Endothelial cell of umbilical vein (primary cell): Measurements from ENCODE around the gene GPR137. TPM values are rescaled to one million over a fixed set of nuclear protein-coding genes. Genes with fewer than 3 reads are reported as not detected.
A peak's percentile ranks its signal among the peaks of the same experiment; 100 is the strongest.

Experiments used
- BruUV-seq: library from RNA; stranded (reverse); fragments of 400-500 nt; replicated peaks from 2 replicates; lab custom pipeline; 2021; lab: Mats Ljungman, UMichigan
- CTCF ChIA-PET: fragments of 300-600, 350-600 bp; sonication (Branson Sonifier 250); formaldehyde crosslinking; loops from one replicate; lab custom pipeline; 2021; ENCODE audit warnings: antibody characterized with exemption, inconsistent platforms; lab: Charles Lee
- POLR2A ChIA-PET: fragments of 300-600, 350-600 bp; sonication (Branson Sonifier 250); formaldehyde crosslinking; loops from one replicate; lab custom pipeline; 2021; ENCODE audit warnings: antibody characterized with exemption, inconsistent platforms; lab: Charles Lee
- DNase-seq: peaks from one replicate; pipeline ENCODE4 v3.0.0-alpha.2; 2011; ENCODE audit warnings: low read depth, low spot score
- FAIRE-seq: peaks from 2 replicates; lab custom pipeline; 2011; peaks lifted over from hg19 to GRCh38; lab: Jason Lieb, UNC
- H2AFZ ChIP-seq: 2 replicates; pipeline ENCODE4 v1.6.0; 2012; ENCODE audit warnings: low read depth, low read length, control low read depth, inconsistent platforms
- H3K27ac ChIP-seq: 2 replicates; pipeline ENCODE4 v1.5.1; 2011; ENCODE audit warnings: low read depth, mild to moderate bottlenecking, control low read depth, low read length, moderate library complexity; ENCODE audit not compliant: insufficient read depth
- H3K27me3 ChIP-seq, 2 experiments: 2 replicates each; pipeline versions ENCODE4 v1.6.0 to v1.6.1; 2011; ENCODE audit warnings: low read length in 2 of 2, mixed read lengths in 1 of 2; ENCODE audit not compliant: control insufficient read depth in 2 of 2, insufficient read depth in 2 of 2
- H3K36me3 ChIP-seq, 2 experiments: 2 replicates in 1 of 2; 3 replicates in 1 of 2; pipeline ENCODE4 v1.5.1; 2011; ENCODE audit warnings: low read length in 2 of 2, mild to moderate bottlenecking in 1 of 2, moderate library complexity in 1 of 2; ENCODE audit not compliant: control insufficient read depth in 2 of 2, insufficient read depth in 2 of 2; ENCODE audit errors: extremely low read depth in 1 of 2
- H3K4me1 ChIP-seq: 3 replicates; pipeline ENCODE4 v1.5.1; 2011; ENCODE audit warnings: mild to moderate bottlenecking, low read length; ENCODE audit not compliant: control insufficient read depth, insufficient read depth; ENCODE audit errors: extremely low read depth
- H3K4me2 ChIP-seq: 2 replicates; pipeline ENCODE4 v1.6.1; 2011; ENCODE audit warnings: low read length, control low read depth, mixed read lengths; ENCODE audit not compliant: insufficient read depth
- H3K4me3 ChIP-seq, 3 experiments: fragments of 200-600 bp in 1 of 3; sonication (generic), shearing (Covaris generic) in 1 of 3; replicated peaks in 1 of 3; 2 replicates each; pipeline ENCODE4 v1.5.1; 2011 to 2016; ENCODE audit warnings: control low read depth in 3 of 3, low read length in 3 of 3, mild to moderate bottlenecking in 2 of 3, inconsistent platforms in 1 of 3, low read depth in 1 of 3, moderate library complexity in 1 of 3; ENCODE audit not compliant: insufficient read depth in 1 of 3
- H3K79me2 ChIP-seq: 2 replicates; pipeline ENCODE4 v1.6.0; 2012; ENCODE audit warnings: low read length, inconsistent platforms; ENCODE audit not compliant: control insufficient read depth, insufficient read depth
- H3K9ac ChIP-seq: replicated peaks from 2 replicates; pipeline ENCODE3; 2011; ENCODE audit warnings: low read length, control low read depth; ENCODE audit not compliant: insufficient read depth; ENCODE audit errors: extremely low read depth
- H3K9me1 ChIP-seq: replicated peaks from 3 replicates; pipeline ENCODE4 v1.6.0; 2011; ENCODE audit warnings: mild to moderate bottlenecking, low read length; ENCODE audit not compliant: control insufficient read depth, insufficient read depth; ENCODE audit errors: extremely low read depth
- H3K9me3 ChIP-seq: replicated peaks from 2 replicates; pipeline ENCODE4 v1.5.1; 2012; ENCODE audit warnings: low read length, inconsistent platforms; ENCODE audit not compliant: control insufficient read depth, insufficient read depth
- H4K20me1 ChIP-seq: replicated peaks from 2 replicates; pipeline ENCODE3; 2011; ENCODE audit warnings: mild to moderate bottlenecking, low read length; ENCODE audit not compliant: control insufficient read depth, insufficient read depth; ENCODE audit errors: extremely low read depth
- CTCF ChIP-seq, 2 donors: IDR thresholded peaks; 1 replicate in 1 of 2; 2 replicates in 1 of 2; pipeline ENCODE4 v1.5.1; 2011; ENCODE audit warnings: low read length in 2 of 2, mild to moderate bottlenecking in 2 of 2, moderate library complexity in 2 of 2, control low read depth in 1 of 2, inconsistent platforms in 1 of 2, low read depth in 1 of 2; ENCODE audit not compliant: insufficient read depth in 1 of 2; ENCODE audit errors: extremely low read depth in 1 of 2
- EZH2 ChIP-seq: IDR thresholded peaks from 2 replicates; pipeline ENCODE4 v1.6.1; 2012; ENCODE audit warnings: borderline replicate concordance, low read depth, mild to moderate bottlenecking, moderate library complexity, low read length, inconsistent platforms; ENCODE audit not compliant: severe bottlenecking
- FOS ChIP-seq: IDR thresholded peaks from 2 replicates; pipeline ENCODE4 v1.6.1; 2011; ENCODE audit warnings: mild to moderate bottlenecking, low read length, moderate library complexity, borderline replicate concordance; ENCODE audit not compliant: insufficient read depth
- GATA2 ChIP-seq: IDR thresholded peaks from 2 replicates; pipeline ENCODE4 v1.7.0; 2011; ENCODE audit warnings: low read depth, mild to moderate bottlenecking, moderate library complexity, mixed read lengths, low read length; ENCODE audit not compliant: insufficient read length, insufficient read depth
- JUN ChIP-seq: IDR thresholded peaks from 2 replicates; pipeline ENCODE4 v1.6.1; 2011; ENCODE audit warnings: borderline replicate concordance, low read depth; ENCODE audit not compliant: insufficient read length, insufficient read depth
- MAX ChIP-seq: IDR thresholded peaks from 2 replicates; pipeline ENCODE4 v1.6.1; 2011; ENCODE audit not compliant: insufficient read depth, insufficient read length
- MYC ChIP-seq: IDR thresholded peaks from one replicate; pipeline ENCODE4 v1.6.1; 2011; ENCODE audit warnings: mild to moderate bottlenecking, low read depth, low read length
- POLR2A ChIP-seq: IDR thresholded peaks from 2 replicates; pipeline ENCODE4 v1.6.1; 2012; ENCODE audit warnings: low read depth, mild to moderate bottlenecking, control low read depth, low read length
- POLR2AphosphoS5 ChIP-seq: IDR thresholded peaks from 2 replicates; pipeline ENCODE4 v1.6.1; 2012; ENCODE audit warnings: low read depth, mild to moderate bottlenecking, control low read depth, low read length, moderate library complexity; ENCODE audit not compliant: insufficient read depth
- dilution Hi-C: fragments of 300-500 bp; cut with MboI; formaldehyde crosslinking; loops from one replicate; pipeline ENCODE4 v1.15.0; 2019; ENCODE audit warnings: low sequenced_read_pairs; ENCODE audit not compliant: extremely low pct_ligation_motif_present
- intact Hi-C: fragments of 100-400 bp; cut with micrococcal nuclease; formaldehyde crosslinking; loops from one replicate; pipeline ENCODE4 v1.10.0; 2022
- polyA plus RNA-seq, 4 experiments: library from polyadenylated mRNA; depleted of rRNA in 3 of 4; stranded (reverse) in 3 of 4; unstranded in 1 of 4; fragments of >200 nt; gene quantifications; 2 replicates each; pipeline versions ENCODE4 v1.2.1 to v1.2.3, GENCODE V29; 2011 to 2012; ENCODE audit warnings: missing spikeins in 1 of 4
- total RNA-seq: library from RNA; stranded (reverse); gene quantifications from 2 replicates; pipeline ENCODE4 v1.2.3, GENCODE V29; 2021

Gene GPR137
- total and polyA plus RNA-seq, 2 donors (not counting 3 experiments of a cell fraction or from before 2014, with no cell fraction given) = 40.9 to 42.5 TPM

DNA sequence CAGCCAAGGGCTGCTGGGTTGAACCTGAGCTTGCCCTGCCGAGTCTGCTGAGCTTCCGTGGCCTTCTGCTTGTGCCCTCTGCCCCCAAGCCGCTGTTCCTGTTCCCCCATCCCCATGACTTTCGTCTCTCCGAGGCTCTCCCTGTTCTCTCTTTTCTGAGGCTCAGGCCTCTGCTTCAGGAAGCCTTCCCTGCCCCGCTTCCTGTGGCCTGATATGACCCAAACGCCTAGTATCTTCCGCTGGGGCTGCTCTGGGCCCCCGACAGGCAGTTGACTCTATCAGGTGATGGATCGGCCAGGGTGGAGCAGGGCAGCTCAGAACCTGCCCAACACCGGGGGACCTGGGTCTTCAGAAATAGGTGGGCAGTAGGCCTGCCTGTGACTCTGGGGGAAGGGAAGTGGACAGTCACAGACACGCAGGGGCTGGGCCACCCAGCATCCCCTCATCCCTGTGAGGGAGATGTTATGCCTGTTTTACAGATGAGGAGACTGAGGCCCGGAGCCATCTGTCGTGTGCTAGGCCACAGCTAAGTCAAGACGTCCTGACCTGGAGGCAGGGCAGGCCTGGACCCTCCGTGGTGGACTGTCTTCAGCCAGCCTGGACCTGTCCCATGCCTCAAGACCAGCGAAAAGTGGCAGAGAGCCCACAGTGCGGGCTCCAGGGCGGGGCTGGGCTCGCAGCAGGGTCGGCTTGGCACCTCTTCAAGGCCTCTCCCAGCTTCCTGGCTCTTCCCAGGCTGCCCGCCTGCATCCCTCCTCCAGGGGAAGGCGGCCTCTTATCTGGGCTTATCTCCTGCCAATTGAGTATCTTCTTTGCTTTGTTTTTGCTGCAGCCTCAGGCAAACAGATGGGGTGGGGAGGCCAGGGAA lies 17.4 kb upstream of the GPR137 start:
- peak; percentile 74 for DNase-seq
- no peaks in the 10 kb centered on the region for H3K27me3 ChIP-seq
- H3K4me2 ChIP-seq = peak overlapping the region; percentile 43
- H3K79me2 ChIP-seq = no peaks in the 10 kb centered on the region
- peak overlapping the region; percentile 76 for H3K9ac ChIP-seq
- POLR2A ChIA-PET = interaction anchor here (0.7 to 2.6 kb wide), 5 partner anchors 14 to 63 kb away, joined by 3 to 10 read pairs (median 3); partner anchors contain the start of genes FERMT3, FKBP2 and PPP1R14B
- no TSS peak for BruUV-seq
- intact Hi-C loops = loop anchor here (2.0 kb wide), 1 partner anchor 511 kb away; the partner anchor contains the start of gene SF1
- H3K9me3 ChIP-seq = no peaks in the 10 kb centered on the region
- TF ChIP-seq FOS = no peak
- TF ChIP-seq GATA2 = peak; percentile 89
- no peak for TF ChIP-seq EZH2
- TF ChIP-seq POLR2AphosphoS5 = no peak
- no peak for TF ChIP-seq CTCF (IDR thresholded peaks at IDR 0.05; ENCODE audit: extremely low read depth in 1 of 2, insufficient read depth in 1 of 2, low read depth in 1 of 2, low read length in 2 of 2)
- TF ChIP-seq JUN = no peak
- TF ChIP-seq MYC = no peak
- peak; percentile 41 for TF ChIP-seq POLR2A
- TF ChIP-seq MAX = no peak
- H4K20me1 ChIP-seq = no peaks in the 10 kb centered on the region
- peak overlapping the region; percentile 76 for H3K27ac ChIP-seq
- dilution Hi-C loops = no loop called here
- no peaks in the 10 kb centered on the region for H3K9me1 ChIP-seq
- peaks cover 2 to 13% of the 10 kb centered on the region in 2 experiments for H3K36me3 ChIP-seq
- CTCF ChIA-PET = interaction anchor here (0.7 to 5.6 kb wide), 16 partner anchors 10 to 87 kb away, joined by 3 to 60 read pairs (median 4); partner anchors contain the start of genes BAD, CATSPERZ, FERMT3 and PLCB3
- no peak overlapping the region for H3K4me3 ChIP-seq
- FAIRE-seq = no peak
- peaks cover 45% of the 10 kb centered on the region for H3K4me1 ChIP-seq
- no peak overlapping the region for H2AFZ ChIP-seq
